Astrocyte (in vitro differentiated cells and primary cell): ENCODE results near the gene RPL26. TPM values are rescaled to one million over a fixed set of nuclear protein-coding genes. Genes with fewer than 3 reads are reported as not detected.

Source experiments
- DNase-seq: peaks from one replicate; pipeline ENCODE4 v3.0.0-alpha.2; 2010; ENCODE audit warnings: low read depth
- FAIRE-seq: peaks from 2 replicates; lab custom pipeline; 2011; peaks lifted over from hg19 to GRCh38; lab: Jason Lieb, UNC
- H2AFZ ChIP-seq: 2 replicates; pipeline ENCODE4 v1.6.0; 2012; ENCODE audit warnings: low read depth, low read length, inconsistent platforms
- H3K27ac ChIP-seq: 2 replicates; pipeline ENCODE4 v1.5.1; 2011; ENCODE audit warnings: low read depth, low read length, inconsistent platforms
- H3K27me3 ChIP-seq: 2 replicates; pipeline ENCODE4 v1.6.0; 2011; ENCODE audit warnings: low read length, inconsistent platforms; ENCODE audit not compliant: insufficient read depth
- H3K36me3 ChIP-seq: 2 replicates; pipeline ENCODE4 v1.5.1; 2011; ENCODE audit warnings: low read length, inconsistent platforms; ENCODE audit not compliant: insufficient read depth
- H3K4me1 ChIP-seq: 2 replicates; pipeline ENCODE4 v1.5.1; 2011; ENCODE audit warnings: low read length, inconsistent platforms; ENCODE audit not compliant: insufficient read depth
- H3K4me2 ChIP-seq: 2 replicates; pipeline ENCODE4 v1.6.0; 2012; ENCODE audit warnings: low read length, inconsistent platforms
- H3K4me3 ChIP-seq: 2 replicates; pipeline ENCODE4 v1.5.1; 2011; ENCODE audit warnings: low read depth, mild to moderate bottlenecking, low read length, inconsistent platforms; ENCODE audit not compliant: insufficient read depth
- H3K79me2 ChIP-seq: 2 replicates; pipeline ENCODE4 v1.6.0; 2012; ENCODE audit warnings: mild to moderate bottlenecking, low read length, inconsistent platforms; ENCODE audit not compliant: insufficient read depth
- H3K9ac ChIP-seq: 2 replicates; pipeline ENCODE4 v1.6.0; 2012; ENCODE audit warnings: mild to moderate bottlenecking, low read length, inconsistent platforms
- H3K9me3 ChIP-seq: 2 replicates; pipeline ENCODE4 v1.5.1; 2012; ENCODE audit warnings: low read depth, mild to moderate bottlenecking, low read length, inconsistent platforms; ENCODE audit not compliant: insufficient read depth
- H4K20me1 ChIP-seq: 2 replicates; pipeline ENCODE4 v1.6.0; 2012; ENCODE audit warnings: low read length, inconsistent platforms; ENCODE audit not compliant: insufficient read depth
- H3K27ac Mint-ChIP-seq: one replicate; pipeline ENCODE4 v1.8.0; 2021; ENCODE audit warnings: mild to moderate bottlenecking, mixed read lengths; ENCODE audit not compliant: unreplicated experiment
- H3K27me3 Mint-ChIP-seq: one replicate; pipeline ENCODE4 v1.8.0; 2021; ENCODE audit warnings: low read depth, mixed read lengths; ENCODE audit not compliant: unreplicated experiment
- H3K36me3 Mint-ChIP-seq: one replicate; pipeline ENCODE4 v1.8.0; 2021; ENCODE audit warnings: low read depth, mixed read lengths; ENCODE audit not compliant: unreplicated experiment
- H3K4me1 Mint-ChIP-seq: one replicate; pipeline ENCODE4 v1.8.0; 2021; ENCODE audit warnings: low read depth, mixed read lengths; ENCODE audit not compliant: unreplicated experiment
- H3K4me3 Mint-ChIP-seq: one replicate; pipeline ENCODE4 v1.8.0; 2021; ENCODE audit warnings: mild to moderate bottlenecking, moderate library complexity, mixed read lengths; ENCODE audit not compliant: unreplicated experiment
- H3K9me3 Mint-ChIP-seq: one replicate; pipeline ENCODE4 v1.8.0; 2021; ENCODE audit warnings: mild to moderate bottlenecking, mixed read lengths; ENCODE audit not compliant: unreplicated experiment
- CTCF ChIP-seq: IDR thresholded peaks from 2 replicates; pipeline ENCODE4 v1.5.1; 2011; ENCODE audit warnings: low read depth, mild to moderate bottlenecking, inconsistent platforms, low read length, moderate library complexity; ENCODE audit not compliant: insufficient read depth
- EZH2 ChIP-seq: IDR thresholded peaks from 2 replicates; pipeline ENCODE4 v1.6.1; 2012; ENCODE audit warnings: mild to moderate bottlenecking, low read length, inconsistent platforms; ENCODE audit not compliant: insufficient read depth
- total RNA-seq: library from RNA; stranded (reverse); gene quantifications from 2 replicates; pipeline ENCODE4 v1.2.1, GENCODE V29; 2021

Gene RPL26
- total RNA-seq, 1 donor from 2014 or later: 1,342 TPM

- Histone ChIP-seq H3K9ac (no peak overlapping the region), H3K27ac (no peak overlapping the region), H3K4me3 (no peak overlapping the region), H3K9me3 (no peaks in the 10 kb centered on the region), H3K79me2 (no peaks in the 10 kb centered on the region), H3K36me3 (no peaks in the 10 kb centered on the region), H3K27me3 (peaks cover 8% of the 10 kb centered on the region), H2AFZ (no peak overlapping the region), H4K20me1 (no peaks in the 10 kb centered on the region), H3K4me2 (no peak overlapping the region), H3K4me1 (no peaks in the 10 kb centered on the region)
- no peaks in the 10 kb centered on the region for H3K36me3 Mint-ChIP-seq
- DNase-seq (no peak), FAIRE-seq (no peak)
- no peak overlapping the region for H3K4me3 Mint-ChIP-seq
- TF ChIP-seq CTCF: no peak
- no peak for TF ChIP-seq EZH2
- peaks cover 2% of the 10 kb centered on the region for H3K9me3 Mint-ChIP-seq
- peaks cover 18% of the 10 kb centered on the region for H3K27me3 Mint-ChIP-seq
- H3K4me1 Mint-ChIP-seq: no peaks in the 10 kb centered on the region
- H3K27ac Mint-ChIP-seq: no peak overlapping the region
Observed at GRCh38 chr17:8402921-8403536, 20.0 kb upstream of the RPL26 start.

- H3K9me3 Mint-ChIP-seq: peaks cover 2% of the 10 kb centered on the region
- H3K36me3 Mint-ChIP-seq: no peaks in the 10 kb centered on the region
- Histone ChIP-seq H3K27ac (no peak overlapping the region), H3K4me1 (no peaks in the 10 kb centered on the region), H3K4me3 (no peak overlapping the region), H3K27me3 (peaks cover 15% of the 10 kb centered on the region), H4K20me1 (no peaks in the 10 kb centered on the region), H3K9ac (no peak overlapping the region), H3K79me2 (no peaks in the 10 kb centered on the region), H3K4me2 (no peak overlapping the region), H3K9me3 (no peaks in the 10 kb centered on the region), H3K36me3 (no peaks in the 10 kb centered on the region), H2AFZ (no peak overlapping the region)
- FAIRE-seq: no peak
- no peak overlapping the region for H3K27ac Mint-ChIP-seq
- H3K4me1 Mint-ChIP-seq: no peaks in the 10 kb centered on the region
- no peak for DNase-seq
- H3K27me3 Mint-ChIP-seq: peaks cover 30% of the 10 kb centered on the region
- no peak overlapping the region for H3K4me3 Mint-ChIP-seq
- TF ChIP-seq CTCF (no peak), EZH2 (no peak)
Observed at GRCh38 chr17:8401107-8401506, 18.1 kb upstream of the RPL26 start.

- Histone ChIP-seq H3K27me3 (peaks cover 20% of the 10 kb centered on the region), H3K9ac (no peak overlapping the region), H2AFZ (no peak overlapping the region), H3K9me3 (no peaks in the 10 kb centered on the region), H4K20me1 (no peaks in the 10 kb centered on the region), H3K4me1 (peaks cover 1% of the 10 kb centered on the region), H3K36me3 (no peaks in the 10 kb centered on the region), H3K4me2 (no peak overlapping the region), H3K27ac (no peak overlapping the region), H3K4me3 (no peak overlapping the region), H3K79me2 (no peaks in the 10 kb centered on the region)
- FAIRE-seq (no peak), DNase-seq (no peak)
- Mint-ChIP-seq H3K9me3 (peaks cover 3% of the 10 kb centered on the region), H3K36me3 (no peaks in the 10 kb centered on the region), H3K4me3 (no peak overlapping the region), H3K27me3 (peaks cover 44% of the 10 kb centered on the region), H3K4me1 (no peaks in the 10 kb centered on the region), H3K27ac (no peak overlapping the region)
- TF ChIP-seq EZH2: no peak
- no peak for TF ChIP-seq CTCF
Observed at GRCh38 chr17:8398980-8399379, 16.0 kb upstream of the RPL26 start.
